Ascending aorta (tissue), 2 donors: ENCODE results near the gene NAAA. TPM values are rescaled to one million over a fixed set of nuclear protein-coding genes. Genes with fewer than 3 reads are reported as not detected.

Experiments
- DNase-seq, 2 donors: peaks; one replicate each; pipeline ENCODE4 v3.0.0-alpha.2; 2019; ENCODE audit warnings: low spot score in 2 of 2
- H3K27ac ChIP-seq, 2 donors: fragments of 200-600 bp; sonication (generic); one replicate each; pipeline ENCODE4 v1.5.1; 2016 to 2017; ENCODE audit warnings: mild to moderate bottlenecking in 1 of 2
- H3K27me3 ChIP-seq: fragments of 200-600 bp; sonication (generic); one replicate; pipeline ENCODE4 v1.5.1; 2017
- H3K36me3 ChIP-seq, 2 donors: fragments of 200-600 bp; sonication (generic); one replicate each; pipeline ENCODE4 v1.5.1; 2016
- H3K4me1 ChIP-seq, 2 donors: fragments of 200-600 bp; sonication (generic); one replicate each; pipeline ENCODE4 v1.5.1; 2016 to 2017; ENCODE audit warnings: mild to moderate bottlenecking in 1 of 2
- H3K4me3 ChIP-seq, 2 donors: fragments of 200-600 bp; sonication (generic); one replicate each; pipeline ENCODE4 v1.5.1; 2016 to 2017; ENCODE audit warnings: mild to moderate bottlenecking in 1 of 2
- H3K9me3 ChIP-seq, 2 donors: fragments of 200-600 bp; sonication (generic); one replicate each; pipeline ENCODE4 v1.5.1; 2016
- intact Hi-C: fragments of 100-400 bp; cut with DNase I; formaldehyde crosslinking; loops from one replicate; pipeline ENCODE4 v1.15.1; 2023
- total RNA-seq: library from RNA; depleted of rRNA; stranded (reverse); fragments of >200 nt; gene quantifications from one replicate; pipeline ENCODE4 v1.1.0, GENCODE V29; 2016
- TF ChIP-seq, protein P1 (sequence below), 3 experiments: fragments of 200-600 bp in 2 of 3; fragments of 450-650 bp in 1 of 3; sonication (generic) in 2 of 3; IDR thresholded peaks; one replicate each; pipeline ENCODE4 v1.5.1; 2016 to 2019; ENCODE audit warnings: antibody characterized with exemption in 3 of 3, mild to moderate bottlenecking in 1 of 3, moderate library complexity in 1 of 3

Gene NAAA
- total RNA-seq: 287 TPM

DNA sequence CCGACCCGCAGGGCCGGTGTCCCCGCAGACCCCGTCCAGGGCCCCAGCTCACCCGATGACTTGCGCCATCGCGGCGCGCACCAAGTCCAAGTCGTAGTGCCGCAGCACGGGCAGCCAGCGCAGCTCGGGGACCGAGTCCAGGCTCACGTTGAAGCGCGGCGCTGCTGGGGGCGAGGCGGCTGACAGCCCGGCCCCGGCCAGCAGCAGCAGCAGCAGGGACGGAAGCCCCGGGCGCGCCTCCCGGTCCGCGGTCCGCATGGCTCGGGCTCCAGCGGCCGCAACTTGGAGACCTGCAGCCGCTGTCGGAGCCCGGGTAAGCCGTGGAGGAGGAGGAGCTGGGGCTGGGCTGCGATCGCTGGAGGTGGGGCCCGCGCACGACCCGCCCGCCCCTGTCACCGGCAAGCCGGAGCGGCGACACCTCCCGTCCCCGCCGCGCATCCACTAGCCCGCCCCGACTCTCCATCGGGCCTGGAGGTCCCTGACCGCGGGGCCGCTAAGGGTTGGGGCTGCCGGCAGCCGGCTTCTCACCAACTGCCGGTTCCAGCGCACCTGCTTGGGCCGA lies at the start of gene NAAA:
TSS of gene NAAA (minus strand) at position 322 of the 562 bp plus-strand sequence. CDS start at position 258, 64 bp downstream.
- H3K27ac ChIP-seq: peak within 1 kb of the TSS; percentile 69 to 80
- H3K9me3 ChIP-seq: no peaks in the 10 kb centered on the region
- peak; percentile 21 to 93 for DNase-seq
- intact Hi-C loops: loop anchor here (1.0 to 10.0 kb wide), 4 partner anchors 24 to 428 kb away; partner anchors contain the start of genes RCHY1, SDAD1 and THAP6
- H3K36me3 ChIP-seq: peaks cover 4% of the 10 kb centered on the region in 2 donors
- no peaks in the 10 kb centered on the region for H3K27me3 ChIP-seq
- peaks cover 8 to 9% of the 10 kb centered on the region in 2 donors for H3K4me1 ChIP-seq
- peak within 1 kb of the TSS; percentile 80 to 96 for H3K4me3 ChIP-seq
- TF ChIP-seq, protein P1, sequence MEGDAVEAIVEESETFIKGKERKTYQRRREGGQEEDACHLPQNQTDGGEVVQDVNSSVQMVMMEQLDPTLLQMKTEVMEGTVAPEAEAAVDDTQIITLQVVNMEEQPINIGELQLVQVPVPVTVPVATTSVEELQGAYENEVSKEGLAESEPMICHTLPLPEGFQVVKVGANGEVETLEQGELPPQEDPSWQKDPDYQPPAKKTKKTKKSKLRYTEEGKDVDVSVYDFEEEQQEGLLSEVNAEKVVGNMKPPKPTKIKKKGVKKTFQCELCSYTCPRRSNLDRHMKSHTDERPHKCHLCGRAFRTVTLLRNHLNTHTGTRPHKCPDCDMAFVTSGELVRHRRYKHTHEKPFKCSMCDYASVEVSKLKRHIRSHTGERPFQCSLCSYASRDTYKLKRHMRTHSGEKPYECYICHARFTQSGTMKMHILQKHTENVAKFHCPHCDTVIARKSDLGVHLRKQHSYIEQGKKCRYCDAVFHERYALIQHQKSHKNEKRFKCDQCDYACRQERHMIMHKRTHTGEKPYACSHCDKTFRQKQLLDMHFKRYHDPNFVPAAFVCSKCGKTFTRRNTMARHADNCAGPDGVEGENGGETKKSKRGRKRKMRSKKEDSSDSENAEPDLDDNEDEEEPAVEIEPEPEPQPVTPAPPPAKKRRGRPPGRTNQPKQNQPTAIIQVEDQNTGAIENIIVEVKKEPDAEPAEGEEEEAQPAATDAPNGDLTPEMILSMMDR (IDR thresholded peaks at IDR 0.05): peak in 2 of 3 experiments; percentile 54 to 65

GRCh38 chr4:75989846-75990528 lies 49.2 kb upstream of the NAAA start:
- H3K27ac ChIP-seq: peak overlapping the region; percentile 65 to 68
- intact Hi-C loops: loop anchor here (2.0 to 10.0 kb wide), 6 partner anchors 49 to 1873 kb away; partner anchors contain the start of genes G3BP2, MRPL1, NAAA and NUP54
- peak overlapping the region; percentile 67 to 80 for H3K4me3 ChIP-seq
- peaks cover 0 to 5% of the 10 kb centered on the region in 2 donors for H3K4me1 ChIP-seq
- TF ChIP-seq, protein P1 (IDR thresholded peaks at IDR 0.05): no peak
- no peaks in the 10 kb centered on the region for H3K9me3 ChIP-seq
- no peak for DNase-seq
- no peaks in the 10 kb centered on the region for H3K27me3 ChIP-seq
- H3K36me3 ChIP-seq: no peaks in the 10 kb centered on the region

DNA sequence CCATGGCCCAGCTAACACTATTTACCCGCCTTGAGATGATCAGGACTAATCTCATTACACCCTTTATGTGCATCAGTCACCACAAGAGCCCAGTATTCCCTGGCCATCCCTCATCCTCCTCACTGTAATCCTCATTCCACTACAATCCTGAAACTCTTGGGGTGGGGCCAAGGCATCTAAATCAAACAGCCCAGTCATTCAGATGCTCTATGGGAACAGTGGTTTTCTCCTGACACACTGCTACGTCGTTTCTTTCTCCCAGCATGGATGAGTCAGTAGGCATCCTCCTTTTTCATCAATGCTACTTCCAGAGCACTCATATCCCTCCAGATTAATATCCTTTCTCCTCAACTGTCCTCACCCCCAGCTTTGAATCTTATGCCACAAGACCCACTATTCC lies 44.3 kb upstream of the NAAA start:
- TF ChIP-seq, protein P1 (IDR thresholded peaks at IDR 0.05): no peak
- no peak overlapping the region for H3K27ac ChIP-seq
- peaks cover 0 to 5% of the 10 kb centered on the region in 2 donors for H3K4me1 ChIP-seq
- H3K36me3 ChIP-seq: peaks cover 4 to 25% of the 10 kb centered on the region in 2 donors
- no peak overlapping the region for H3K4me3 ChIP-seq
- H3K27me3 ChIP-seq: no peaks in the 10 kb centered on the region
- no peak for DNase-seq
- no peaks in the 10 kb centered on the region for H3K9me3 ChIP-seq
- intact Hi-C loops: no loop called here

GRCh38 chr4:75980576-75980975 lies 39.8 kb upstream of the NAAA start:
- no peak for DNase-seq
- intact Hi-C loops: no loop called here
- no peaks in the 10 kb centered on the region for H3K9me3 ChIP-seq
- H3K27me3 ChIP-seq: no peaks in the 10 kb centered on the region
- no peak overlapping the region for H3K4me3 ChIP-seq
- TF ChIP-seq, protein P1 (IDR thresholded peaks at IDR 0.05): no peak
- H3K4me1 ChIP-seq: no peaks in the 10 kb centered on the region
- peaks cover 30 to 68% of the 10 kb centered on the region in 2 donors for H3K36me3 ChIP-seq
- H3K27ac ChIP-seq: no peak overlapping the region

DNA sequence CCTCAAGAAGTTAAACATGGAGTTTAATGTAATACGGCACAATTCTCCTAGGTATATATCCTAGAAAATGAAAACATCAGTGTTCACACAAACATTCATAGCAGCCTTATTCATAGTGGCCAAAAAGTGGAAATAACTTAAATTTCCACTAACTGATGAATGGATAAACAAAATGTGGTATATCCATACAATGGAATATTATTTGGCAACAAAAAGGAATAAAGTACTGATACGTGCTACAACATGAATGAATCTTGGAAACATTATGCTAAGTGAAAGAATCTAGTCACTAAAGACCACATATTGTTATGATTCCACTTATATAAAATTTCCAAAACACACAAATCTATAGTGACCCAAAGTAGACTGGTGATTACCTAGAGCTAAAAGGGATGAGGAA lies 35.4 kb upstream of the NAAA start:
- H3K27me3 ChIP-seq: no peaks in the 10 kb centered on the region
- no peak overlapping the region for H3K4me3 ChIP-seq
- DNase-seq: no peak
- no peaks in the 10 kb centered on the region for H3K4me1 ChIP-seq
- no peak overlapping the region for H3K27ac ChIP-seq
- H3K9me3 ChIP-seq: no peaks in the 10 kb centered on the region
- intact Hi-C loops: no loop called here
- H3K36me3 ChIP-seq: peaks cover 68 to 95% of the 10 kb centered on the region in 2 donors
- TF ChIP-seq, protein P1 (IDR thresholded peaks at IDR 0.05): no peak
